ENCODE results near the gene LRCH1. TPM values are rescaled to one million over a fixed set of nuclear protein-coding genes. Genes with fewer than 3 reads are reported as not detected.

Gene LRCH1
- total and polyA plus RNA-seq, 2 of the 4 experiments (the other 2 are of a cell fraction) = 7.0 to 8.8 TPM

DNA sequence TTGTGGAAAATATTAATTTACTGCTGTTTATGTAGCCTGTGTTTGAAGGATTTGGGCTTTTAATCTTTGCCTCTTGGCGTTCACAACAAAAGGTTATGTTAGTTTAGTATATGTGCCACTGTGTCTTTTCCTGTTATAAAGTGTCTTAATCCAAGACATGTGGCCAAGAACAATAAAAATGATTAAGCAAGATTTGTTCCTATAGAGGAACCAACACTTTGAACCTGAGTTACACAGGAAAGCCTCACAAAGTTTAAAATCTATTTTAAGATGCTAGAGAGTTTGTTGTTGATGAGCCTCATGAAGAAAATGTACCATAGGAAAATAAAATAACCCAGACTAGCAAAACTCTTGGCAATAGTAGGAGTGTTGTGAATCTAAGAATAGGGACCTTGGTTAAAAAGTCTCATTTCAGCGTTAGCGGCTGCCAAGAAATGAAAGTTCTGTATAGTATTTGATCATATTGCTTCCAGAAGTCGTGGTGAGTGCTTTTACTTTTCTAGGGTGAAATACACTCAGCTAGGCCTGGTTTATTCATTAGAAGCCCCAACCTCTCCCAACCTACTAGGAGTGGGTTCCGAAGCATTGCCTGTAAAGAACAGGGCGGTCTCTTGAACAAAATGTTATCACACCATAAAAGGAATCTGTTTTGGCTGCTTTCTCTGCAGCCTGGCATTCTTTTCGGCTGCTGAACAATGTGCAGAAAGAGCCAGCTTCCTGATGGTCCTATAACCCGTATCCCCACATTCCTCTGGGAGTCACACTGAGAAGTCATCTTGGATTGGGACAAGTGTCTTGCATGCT lies 102.6 kb downstream of the LRCH1 start:
- ChIA-PET CTCF (interaction anchor here (0.8 kb wide), 1 partner anchor 10 kb away, joined by 3 read pairs; no protein-coding TSS in a partner anchor), POLR2A (ENCODE audit: unreplicated experiment) (interaction anchor here (0.6 to 0.7 kb wide), 2 partner anchors 15 to 83 kb away, joined by 3 read pairs; no protein-coding TSS in a partner anchor)
- H2BK120ac ChIP-seq (ENCODE audit: low read depth, low read length) = peak overlapping the region; percentile 16; the same call in 1 of the 2 replicates
- H4K20me1 ChIP-seq (ENCODE audit: insufficient read depth, low read length) = no peaks in the 10 kb centered on the region
- intact Hi-C loops (cut with micrococcal nuclease) (no loop called here), in situ Hi-C loops (cut with MboI; ENCODE audit: low sequenced_read_pairs) (no loop called here), dilution Hi-C loops (cut with HindIII; ENCODE audit: low sequenced_read_pairs, unreplicated experiment) (no loop called here)
- ATAC-seq (ENCODE audit: low read depth) = peak; percentile 59
- peak overlapping the region; percentile 5; the same call in 1 of the 2 replicates for H3K4ac ChIP-seq (ENCODE audit: low read depth, low read length)
- no peak for TF ChIP-seq MAFK (IDR thresholded peaks at IDR 0.05; ENCODE audit: low read depth, low read length)
- TF ChIP-seq, protein P1, sequence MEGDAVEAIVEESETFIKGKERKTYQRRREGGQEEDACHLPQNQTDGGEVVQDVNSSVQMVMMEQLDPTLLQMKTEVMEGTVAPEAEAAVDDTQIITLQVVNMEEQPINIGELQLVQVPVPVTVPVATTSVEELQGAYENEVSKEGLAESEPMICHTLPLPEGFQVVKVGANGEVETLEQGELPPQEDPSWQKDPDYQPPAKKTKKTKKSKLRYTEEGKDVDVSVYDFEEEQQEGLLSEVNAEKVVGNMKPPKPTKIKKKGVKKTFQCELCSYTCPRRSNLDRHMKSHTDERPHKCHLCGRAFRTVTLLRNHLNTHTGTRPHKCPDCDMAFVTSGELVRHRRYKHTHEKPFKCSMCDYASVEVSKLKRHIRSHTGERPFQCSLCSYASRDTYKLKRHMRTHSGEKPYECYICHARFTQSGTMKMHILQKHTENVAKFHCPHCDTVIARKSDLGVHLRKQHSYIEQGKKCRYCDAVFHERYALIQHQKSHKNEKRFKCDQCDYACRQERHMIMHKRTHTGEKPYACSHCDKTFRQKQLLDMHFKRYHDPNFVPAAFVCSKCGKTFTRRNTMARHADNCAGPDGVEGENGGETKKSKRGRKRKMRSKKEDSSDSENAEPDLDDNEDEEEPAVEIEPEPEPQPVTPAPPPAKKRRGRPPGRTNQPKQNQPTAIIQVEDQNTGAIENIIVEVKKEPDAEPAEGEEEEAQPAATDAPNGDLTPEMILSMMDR (conservative IDR thresholded peaks at IDR 0.05; ENCODE audit: low read depth, low read length) = no peak
- no peak for TF ChIP-seq RAD21 (IDR thresholded peaks at IDR 0.05; ENCODE audit: low read length)
- no peak for TF ChIP-seq NFE2L2 (IDR thresholded peaks at IDR 0.05; ENCODE audit: low read depth, low read length)
- TF ChIP-seq MAZ (IDR thresholded peaks at IDR 0.05; ENCODE audit: borderline replicate concordance, low read depth, low read length) = no peak
- TF ChIP-seq RFX5 (IDR thresholded peaks at IDR 0.05; ENCODE audit: low read depth, low read length) = no peak
- no peak for TF ChIP-seq RCOR1 (IDR thresholded peaks at IDR 0.05; ENCODE audit: insufficient replicate concordance, low read length)
- no peak for TF ChIP-seq SMC3 (IDR thresholded peaks at IDR 0.05; ENCODE audit: low read depth, low read length)
- TF ChIP-seq FOS (IDR thresholded peaks at IDR 0.05; ENCODE audit: low read depth, low read length) = no peak
- TF ChIP-seq, protein P2, sequence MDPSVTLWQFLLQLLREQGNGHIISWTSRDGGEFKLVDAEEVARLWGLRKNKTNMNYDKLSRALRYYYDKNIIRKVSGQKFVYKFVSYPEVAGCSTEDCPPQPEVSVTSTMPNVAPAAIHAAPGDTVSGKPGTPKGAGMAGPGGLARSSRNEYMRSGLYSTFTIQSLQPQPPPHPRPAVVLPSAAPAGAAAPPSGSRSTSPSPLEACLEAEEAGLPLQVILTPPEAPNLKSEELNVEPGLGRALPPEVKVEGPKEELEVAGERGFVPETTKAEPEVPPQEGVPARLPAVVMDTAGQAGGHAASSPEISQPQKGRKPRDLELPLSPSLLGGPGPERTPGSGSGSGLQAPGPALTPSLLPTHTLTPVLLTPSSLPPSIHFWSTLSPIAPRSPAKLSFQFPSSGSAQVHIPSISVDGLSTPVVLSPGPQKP (IDR thresholded peaks at IDR 0.05; ENCODE audit: borderline replicate concordance, low read depth, low read length) = no peak
- TF ChIP-seq POLR2A (IDR thresholded peaks at IDR 0.05; ENCODE audit: low read depth, low read length) = no peak
- BruUV-seq (replicated peaks) = no TSS peak
- H3K23ac ChIP-seq (ENCODE audit: low read depth, low read length) = no peak overlapping the region
- H2AK9ac ChIP-seq (replicated peaks; ENCODE audit: low read depth, low read length, poor library complexity) = no peak overlapping the region
- peak overlapping the region; percentile 44; the same call in 1 of the 2 replicates for H4K5ac ChIP-seq (ENCODE audit: low read depth, low read length)
- peak overlapping the region; percentile 63 for H3K4me2 ChIP-seq (ENCODE audit: low read depth, low read length)
- peak overlapping the region; percentile 35 for H2BK5ac ChIP-seq (ENCODE audit: low read depth, low read length, poor library complexity, severe bottlenecking)
- H3K36me3 ChIP-seq (ENCODE audit: control insufficient read depth, insufficient read depth, low read length) = no peaks in the 10 kb centered on the region
- peak overlapping the region; percentile 24; the same call in 1 of the 2 replicates for H3K18ac ChIP-seq (ENCODE audit: low read depth, low read length)
- H4K8ac ChIP-seq (ENCODE audit: low read depth in 2 of 2, low read length in 2 of 2) = peak overlapping the region in 1 of 2 experiments; percentile 50; a peak in 1 of 4 replicates
- H2BK15ac ChIP-seq (ENCODE audit: low read depth, low read length) = no peak overlapping the region
- no peak overlapping the region for H2BK20ac ChIP-seq (ENCODE audit: low read depth, low read length)
- H2AK5ac ChIP-seq (ENCODE audit: low read depth, low read length) = peak overlapping the region; percentile 22; the same call in 1 of the 2 replicates
- H3K14ac ChIP-seq (replicated peaks; ENCODE audit: low read depth, low read length) = peak overlapping the region; percentile 8; the same call in 1 of the 2 replicates
- H3K9me1 ChIP-seq (ENCODE audit: insufficient read depth, low read length) = peaks cover 7% of the 10 kb centered on the region; the same call in 1 of the 2 replicates
- no peak overlapping the region for H3K56ac ChIP-seq (ENCODE audit: extremely low read depth, insufficient read depth, low read length)
- no peak for DNase-seq
- H3K27ac ChIP-seq (ENCODE audit: insufficient read depth, low read length) = peak overlapping the region; percentile 71
- H3K27me3 ChIP-seq (ENCODE audit: control insufficient read depth, insufficient read depth, low read length) = no peaks in the 10 kb centered on the region
- H3K9me3 ChIP-seq (ENCODE audit: control insufficient read depth, insufficient read depth, low read length) = no peaks in the 10 kb centered on the region
- peak overlapping the region; percentile 66 for H3K9ac ChIP-seq (ENCODE audit: low read depth, low read length)
- H4K91ac ChIP-seq (ENCODE audit: insufficient read depth, low read depth, low read length) = no peak overlapping the region
- H3K79me1 ChIP-seq (ENCODE audit: low read depth in 1 of 2, low read length in 2 of 2) = peaks cover 15 to 28% of the 10 kb centered on the region in 2 experiments
- H3K4me3 ChIP-seq (ENCODE audit: insufficient read depth, low read depth, low read length) = no peak overlapping the region
- 63% methylated on average over 2 of the region's 8 CpGs; no CpG with 5 or more reads in 1 of the 2 experiments for WGBS, 2 experiments (ENCODE audit: extremely low coverage in 2 of 2, insufficient read length in 1 of 2)
- H3K4me1 ChIP-seq (ENCODE audit: control insufficient read depth, insufficient read depth, low read length) = peaks cover 4% of the 10 kb centered on the region
- no peak overlapping the region for H2AFZ ChIP-seq (replicated peaks; ENCODE audit: low read length, poor library complexity)
